H9 (cell line): ENCODE data around the gene TMEM125. TPM values are rescaled to one million over a fixed set of nuclear protein-coding genes. Genes with fewer than 3 reads are reported as not detected.

Experiments
- DNase-seq: peaks from one replicate; pipeline ENCODE4 v3.0.0-alpha.2; 2017
- H2AFZ ChIP-seq: one replicate; pipeline ENCODE4 v1.6.1; 2013; ENCODE audit warnings: mild to moderate bottlenecking, low read length, control low read depth, moderate library complexity
- H2AK5ac ChIP-seq: 2 replicates; pipeline ENCODE4 v1.6.1; 2013; ENCODE audit warnings: low read length, control low read depth, mixed read lengths; ENCODE audit not compliant: insufficient read length
- H2BK120ac ChIP-seq: one replicate; pipeline ENCODE4 v1.6.1; 2013; ENCODE audit warnings: low read depth, mild to moderate bottlenecking, low read length, control low read depth, inconsistent platforms; ENCODE audit not compliant: poor library complexity, severe bottlenecking
- H2BK12ac ChIP-seq: 2 replicates; pipeline ENCODE4 v1.6.1; 2013; ENCODE audit warnings: low read length, control low read depth, mixed read lengths, low read depth; ENCODE audit not compliant: insufficient read length
- H2BK15ac ChIP-seq: 2 replicates; pipeline ENCODE4 v1.6.1; 2013; ENCODE audit warnings: low read depth, low read length, control low read depth
- H2BK20ac ChIP-seq: one replicate; pipeline ENCODE4 v1.6.1; 2013; ENCODE audit warnings: low read depth, mild to moderate bottlenecking, low read length, control low read depth, inconsistent platforms; ENCODE audit not compliant: poor library complexity, severe bottlenecking
- H2BK5ac ChIP-seq: 2 replicates; pipeline ENCODE4 v1.6.1; 2013; ENCODE audit warnings: low read length, control low read depth, mixed read lengths; ENCODE audit not compliant: insufficient read length
- H3K14ac ChIP-seq: 2 replicates; pipeline ENCODE4 v1.6.1; 2013; ENCODE audit warnings: low read length, control low read depth; ENCODE audit not compliant: insufficient read depth
- H3K18ac ChIP-seq: 2 replicates; pipeline ENCODE4 v1.6.1; 2013; ENCODE audit warnings: low read depth, mild to moderate bottlenecking, mixed read lengths, low read length, control low read depth; ENCODE audit not compliant: insufficient read length
- H3K23ac ChIP-seq: 2 replicates; pipeline ENCODE4 v1.6.1; 2013; ENCODE audit warnings: low read length, control low read depth, mixed read lengths, low read depth; ENCODE audit not compliant: insufficient read length
- H3K23me2 ChIP-seq: 2 replicates; pipeline ENCODE4 v1.6.1; 2013; ENCODE audit warnings: low read depth, mild to moderate bottlenecking, mixed read lengths, low read length, control low read depth; ENCODE audit not compliant: insufficient read length, poor library complexity, severe bottlenecking
- H3K27ac ChIP-seq: 2 replicates; pipeline ENCODE4 v1.5.1; 2013; ENCODE audit warnings: low read length, control low read depth, mixed read lengths, low read depth; ENCODE audit not compliant: insufficient read length
- H3K27me3 ChIP-seq: 2 replicates; pipeline ENCODE4 v1.6.1; 2013; ENCODE audit warnings: low read length, control low read depth, inconsistent platforms; ENCODE audit not compliant: insufficient read depth
- H3K4ac ChIP-seq: 2 replicates; pipeline ENCODE4 v1.6.1; 2013; ENCODE audit warnings: low read depth, mild to moderate bottlenecking, control low read depth, inconsistent platforms, low read length, moderate library complexity
- H3K4me1 ChIP-seq: 2 replicates; pipeline ENCODE4 v1.6.1; 2013; ENCODE audit warnings: low read length, control low read depth, inconsistent platforms; ENCODE audit not compliant: insufficient read depth
- H3K4me2 ChIP-seq: 2 replicates; pipeline ENCODE4 v1.6.1; 2013; ENCODE audit warnings: low read length, control low read depth, mixed read lengths; ENCODE audit not compliant: insufficient read length, insufficient read depth
- H3K56ac ChIP-seq: 2 replicates; pipeline ENCODE4 v1.6.1; 2013; ENCODE audit warnings: low read depth, mild to moderate bottlenecking, mixed read lengths, low read length, control low read depth; ENCODE audit not compliant: insufficient read length
- H3K79me1 ChIP-seq: 2 replicates; pipeline ENCODE4 v1.6.1; 2013; ENCODE audit warnings: low read depth, mild to moderate bottlenecking, moderate library complexity, low read length, control low read depth, inconsistent platforms; ENCODE audit not compliant: insufficient read depth, poor library complexity, severe bottlenecking
- H3K79me2 ChIP-seq: 2 replicates; pipeline ENCODE4 v1.6.1; 2013; ENCODE audit warnings: low read length, control low read depth, inconsistent platforms; ENCODE audit not compliant: insufficient read depth
- H3K9ac ChIP-seq: 2 replicates; pipeline ENCODE4 v1.6.1; 2013; ENCODE audit warnings: low read length, control low read depth, mixed read lengths; ENCODE audit not compliant: insufficient read length; ENCODE audit errors: extremely low read depth
- H3K9me3 ChIP-seq: one replicate; pipeline ENCODE4 v1.6.1; 2013; ENCODE audit warnings: low read depth, low read length, inconsistent platforms; ENCODE audit not compliant: control insufficient read depth
- H3T11ph ChIP-seq: one replicate; pipeline ENCODE4 v1.6.1; 2013; ENCODE audit warnings: mild to moderate bottlenecking, low read length, control low read depth, inconsistent platforms
- H4K20me1 ChIP-seq: one replicate; pipeline ENCODE4 v1.6.1; 2013; ENCODE audit not compliant: control insufficient read depth, insufficient read length, insufficient read depth
- H4K5ac ChIP-seq: 2 replicates; pipeline ENCODE4 v1.6.1; 2013; ENCODE audit warnings: low read depth, mild to moderate bottlenecking, mixed read lengths, low read length, control low read depth; ENCODE audit not compliant: insufficient read length
- H4K8ac ChIP-seq: replicated peaks from 2 replicates; pipeline ENCODE4 v1.6.1; 2013; ENCODE audit warnings: low read length, control low read depth, mixed read lengths, low read depth; ENCODE audit not compliant: insufficient read length
- H4K91ac ChIP-seq: 2 replicates; pipeline ENCODE4 v1.6.1; 2013; ENCODE audit warnings: low read depth, mild to moderate bottlenecking, moderate library complexity, mixed read lengths, low read length, control low read depth; ENCODE audit not compliant: insufficient read length
- H3K27ac Mint-ChIP-seq, 3 experiments: 2 replicates in 2 of 3; 3 replicates in 1 of 3; pipeline ENCODE4 v1.8.0; 2020 to 2021; ENCODE audit warnings: mixed read lengths in 3 of 3, mild to moderate bottlenecking in 1 of 3, moderate library complexity in 1 of 3
- H3K27me3 Mint-ChIP-seq: 2 replicates; pipeline ENCODE4 v1.8.0; 2021; ENCODE audit warnings: low read depth, mild to moderate bottlenecking, moderate library complexity, mixed read lengths
- H3K36me3 Mint-ChIP-seq, 3 experiments: 2 replicates in 2 of 3; 3 replicates in 1 of 3; pipeline ENCODE4 v1.8.0; 2020 to 2021; ENCODE audit warnings: low read depth in 3 of 3, mixed read lengths in 3 of 3; ENCODE audit not compliant: insufficient read depth in 1 of 3
- H3K4me1 Mint-ChIP-seq, 2 experiments: 2 replicates each; pipeline ENCODE4 v1.8.0; 2020; ENCODE audit warnings: mixed read lengths in 2 of 2
- H3K4me3 Mint-ChIP-seq, 2 experiments: 2 replicates in 1 of 2; 3 replicates in 1 of 2; pipeline ENCODE4 v1.8.0; 2020 to 2021; ENCODE audit warnings: mild to moderate bottlenecking in 2 of 2, mixed read lengths in 2 of 2, moderate library complexity in 1 of 2
- H3K9me3 Mint-ChIP-seq, 2 experiments: 2 replicates in 1 of 2; 3 replicates in 1 of 2; pipeline ENCODE4 v1.8.0; 2020; ENCODE audit warnings: mild to moderate bottlenecking in 2 of 2, mixed read lengths in 2 of 2, moderate library complexity in 1 of 2
- CTCF ChIP-seq: fragments of 200-600 bp; sonication (generic); conservative IDR thresholded peaks from 3 replicates; pipeline ENCODE4 v1.8.0; 2021; ENCODE audit warnings: antibody characterized with exemption, mild to moderate bottlenecking
- WGBS: extraction: QIAGEN DNeasy Blood & Tissue Kit; methylation state at CpG from one replicate; pipeline ENCODE4 v1.1.7; 2013; ENCODE audit warnings: missing lambda C conversion rate, low lambda C conversion rate, mixed read lengths; ENCODE audit not compliant: insufficient read length; ENCODE audit errors: extremely low coverage; 5-methylcytosine and 5-hydroxymethylcytosine counted together
- total RNA-seq: library from RNA; stranded (reverse); gene quantifications from 2 replicates; pipeline ENCODE4 v1.2.1, GENCODE V29; 2021

The TMEM125 gene
- total RNA-seq, 1 experiment from 2014 or later: 19.6 TPM

GRCh38 chr1:43315963-43316737, 46.4 kb downstream of the TMEM125 start:
- no peak overlapping the region for H3K4me3 Mint-ChIP-seq
- no peaks in the 10 kb centered on the region for H3K36me3 Mint-ChIP-seq

More at GRCh38 chr1:43315963-43316737, 46.4 kb downstream of the TMEM125 start:
- no peak overlapping the region for H2AK5ac ChIP-seq
- WGBS: no CpG with 5 or more reads among the region's 10 CpGs
- no peaks in the 10 kb centered on the region for H3K79me1 ChIP-seq
- Mint-ChIP-seq H3K9me3 (no peaks in the 10 kb centered on the region), H3K4me1 (peaks cover 7 to 11% of the 10 kb centered on the region in 2 experiments), H3K27me3 (no peaks in the 10 kb centered on the region; the same call in none of the 2 replicates), H3K27ac (no peak overlapping the region)
- H3K4me2 ChIP-seq: no peak overlapping the region
- H4K91ac ChIP-seq: no peak overlapping the region
- TF ChIP-seq CTCF: no peak
- no peak overlapping the region for H3K27ac ChIP-seq
- H2BK20ac ChIP-seq: no peak overlapping the region
- H3K23ac ChIP-seq: no peak overlapping the region
- H3K4ac ChIP-seq: no peak overlapping the region
- no peak overlapping the region for H2BK5ac ChIP-seq
- H2BK120ac ChIP-seq: no peak overlapping the region
- no peaks in the 10 kb centered on the region for H3K79me2 ChIP-seq
- no peaks in the 10 kb centered on the region for H3K27me3 ChIP-seq
- H4K20me1 ChIP-seq: no peaks in the 10 kb centered on the region
- H4K8ac ChIP-seq: no peak overlapping the region
- no peak for DNase-seq
- no peak overlapping the region for H3K14ac ChIP-seq
- no peak overlapping the region for H3K18ac ChIP-seq
- no peak overlapping the region for H2BK12ac ChIP-seq
- H3K9ac ChIP-seq: no peak overlapping the region
- H3K9me3 ChIP-seq: no peaks in the 10 kb centered on the region
- no peak overlapping the region for H2AFZ ChIP-seq
- no peak overlapping the region for H3K56ac ChIP-seq
- H4K5ac ChIP-seq: no peak overlapping the region
- no peak overlapping the region for H2BK15ac ChIP-seq
- no peaks in the 10 kb centered on the region for H3K4me1 ChIP-seq
- no peaks in the 10 kb centered on the region for H3K23me2 ChIP-seq
- H3T11ph ChIP-seq: no peak overlapping the region
